HG02884 (cell line): ENCODE data around the gene PCCA.
"Not testable (repeated sequence)": the region's sequence is repeated elsewhere in the genome, so short reads cannot be mapped to it uniquely, and the experiment has no call there.

ENCODE experiments used
- ATAC-seq: cut with Tn5 transposase; IDR thresholded peaks from one replicate; pipeline ENCODE4 v1.9.1; 2021; ENCODE audit warnings: mild to moderate bottlenecking, moderate library complexity; ENCODE audit not compliant: unreplicated experiment

The PCCA gene

DNA sequence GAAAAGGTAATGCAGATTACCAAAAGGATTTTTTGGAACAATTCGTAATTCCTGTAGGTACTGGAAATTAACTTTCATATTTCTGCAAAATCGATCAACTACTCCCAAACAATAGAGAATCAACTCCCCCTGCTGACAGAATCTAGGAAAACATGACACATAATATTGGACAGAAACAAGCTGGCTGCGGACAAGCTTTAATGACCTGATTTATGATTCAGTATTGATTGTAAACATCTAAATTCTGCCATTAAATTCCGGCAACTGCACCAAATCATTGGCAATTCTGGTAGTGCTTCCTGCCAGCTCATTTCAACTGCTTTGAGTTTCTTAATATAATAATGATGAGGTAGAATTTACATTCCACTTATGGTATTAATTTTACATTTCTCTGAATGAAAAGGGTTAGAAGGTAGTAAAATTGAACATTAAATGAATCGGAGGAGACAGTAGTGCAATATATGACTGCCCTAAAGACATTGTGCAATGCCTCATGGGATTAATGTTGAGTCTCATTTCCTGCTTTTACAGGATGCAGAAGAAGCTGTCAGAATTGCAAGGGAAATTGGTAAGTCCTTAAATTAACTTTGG lies 146.5 kb downstream of the PCCA start:
- no peak for ATAC-seq

DNA sequence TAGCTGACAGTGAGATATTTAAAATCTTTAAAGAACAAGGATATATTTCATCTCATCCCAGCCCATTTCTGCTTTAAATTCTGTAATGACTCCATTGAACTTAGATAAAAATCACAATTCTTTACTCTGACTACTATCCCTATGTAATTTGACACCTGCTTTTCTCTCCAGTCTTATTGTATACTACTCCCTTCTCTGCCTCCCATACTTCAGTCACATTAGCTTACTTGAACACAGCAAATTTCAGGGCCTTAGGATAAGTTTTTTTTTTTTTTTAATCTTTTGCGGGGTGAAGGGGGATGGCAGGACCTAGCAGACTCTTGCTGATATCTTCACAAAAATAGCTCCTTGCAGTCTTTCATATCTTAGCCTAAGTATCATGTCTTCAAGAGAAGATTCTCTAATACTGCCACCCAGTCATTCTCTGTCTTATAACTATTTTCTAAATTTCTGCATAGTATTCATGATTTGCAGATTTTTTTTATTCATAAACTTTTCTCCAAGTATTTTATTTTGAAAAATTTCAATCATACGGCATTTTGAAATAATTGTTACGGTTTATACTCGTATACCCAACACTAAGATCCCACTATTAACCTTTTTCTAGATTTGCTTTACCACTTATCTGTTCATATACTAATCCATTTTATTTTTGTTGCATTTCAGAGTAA lies 151.4 kb downstream of the PCCA start:
- no peak for ATAC-seq

DNA sequence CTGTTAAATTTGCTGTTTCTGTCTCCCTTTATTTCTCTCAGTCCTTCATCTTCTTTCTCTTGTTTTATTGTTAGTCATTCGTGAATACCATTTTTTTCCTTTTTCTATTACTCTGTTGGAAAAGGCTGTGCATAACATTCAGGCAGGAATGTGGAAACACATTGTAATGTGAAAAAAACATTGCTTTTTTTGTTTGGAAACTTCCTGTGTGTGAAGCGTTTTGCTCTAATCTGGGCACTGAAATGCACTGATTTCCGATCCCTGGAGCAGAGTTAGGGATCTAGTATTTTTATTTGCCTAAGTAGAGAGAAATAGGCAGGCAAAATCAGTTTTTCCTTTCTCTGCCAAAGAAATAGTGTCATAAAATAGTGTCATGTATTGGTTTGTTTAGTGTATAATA lies 155.5 kb downstream of the PCCA start:
- ATAC-seq = no peak

DNA sequence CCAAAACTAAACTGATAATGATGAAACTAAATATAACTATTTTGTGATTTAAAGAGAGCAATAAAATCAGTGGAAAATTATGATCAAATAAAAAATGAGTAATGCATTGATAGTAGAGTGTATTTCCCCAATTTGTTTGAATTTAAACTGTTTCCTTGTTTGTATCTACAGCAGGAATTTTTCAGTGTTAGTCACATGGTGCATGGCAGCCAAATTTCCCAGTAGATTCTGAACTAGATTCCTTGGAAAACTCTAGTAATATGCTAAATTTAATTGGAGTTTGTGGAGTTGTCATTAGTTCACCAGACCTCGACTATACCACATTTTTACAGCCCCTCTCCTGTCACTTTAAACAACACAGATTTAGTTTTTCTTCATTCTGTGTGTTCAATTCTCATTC lies 156.2 kb downstream of the PCCA start:
- no peak for ATAC-seq

DNA sequence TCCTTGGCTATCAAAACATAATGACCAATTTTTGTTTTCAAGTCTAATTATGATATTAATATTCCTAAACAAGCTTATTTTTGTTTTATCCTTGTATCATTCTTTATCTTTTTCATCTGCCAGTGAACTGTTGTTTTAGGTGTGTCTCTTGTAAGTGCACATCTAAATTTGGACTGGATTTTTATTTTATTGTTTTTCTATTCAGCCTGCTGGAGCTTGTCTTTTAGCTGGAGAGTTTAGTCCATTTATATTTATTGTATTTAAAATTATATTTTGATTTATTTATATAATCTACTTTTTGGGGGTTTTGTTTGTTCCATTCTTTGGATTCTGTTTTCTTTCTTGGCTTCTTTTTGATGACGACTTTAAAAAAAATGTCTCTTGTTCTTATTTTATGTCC lies 159.0 kb downstream of the PCCA start:
- no peak for ATAC-seq

DNA sequence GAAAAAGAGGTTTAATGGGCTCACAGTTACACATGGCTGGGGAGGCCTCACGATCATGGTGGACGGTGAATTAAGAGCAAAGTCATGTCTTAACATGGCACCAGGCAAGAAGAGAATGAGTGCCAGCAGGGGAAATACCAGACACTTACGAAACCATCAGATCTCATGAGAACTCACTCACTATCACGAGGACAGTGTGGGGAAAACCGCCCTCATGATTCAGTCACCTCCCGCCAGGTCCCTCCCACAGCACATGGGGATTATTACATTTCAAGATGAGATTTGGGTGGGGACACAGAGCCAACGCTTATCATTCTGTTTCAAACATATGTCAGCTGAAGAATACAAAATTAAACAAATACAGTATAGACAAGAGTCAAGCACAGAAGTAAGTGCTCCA lies 165.1 kb downstream of the PCCA start:
- no peak for ATAC-seq

DNA sequence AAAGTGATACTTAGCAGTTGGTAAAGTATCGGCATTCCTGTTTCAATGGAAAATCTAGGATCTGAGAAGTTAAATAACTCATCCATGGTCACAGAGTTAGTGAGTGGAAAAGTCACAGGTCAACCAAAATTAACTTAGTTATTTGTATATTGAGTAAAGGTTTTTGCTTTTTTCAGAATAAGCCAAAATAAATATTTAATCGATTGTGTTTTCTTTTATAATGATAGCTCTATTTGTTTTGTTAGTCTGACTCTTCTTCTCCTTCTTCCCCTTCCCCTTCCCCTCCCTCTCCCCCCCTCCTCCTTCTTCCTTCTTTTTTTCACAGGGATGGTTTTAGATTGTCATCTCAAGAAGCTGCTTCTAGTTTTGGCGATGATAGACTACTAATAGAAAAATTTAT lies 173.5 kb downstream of the PCCA start:
- no peak for ATAC-seq

DNA sequence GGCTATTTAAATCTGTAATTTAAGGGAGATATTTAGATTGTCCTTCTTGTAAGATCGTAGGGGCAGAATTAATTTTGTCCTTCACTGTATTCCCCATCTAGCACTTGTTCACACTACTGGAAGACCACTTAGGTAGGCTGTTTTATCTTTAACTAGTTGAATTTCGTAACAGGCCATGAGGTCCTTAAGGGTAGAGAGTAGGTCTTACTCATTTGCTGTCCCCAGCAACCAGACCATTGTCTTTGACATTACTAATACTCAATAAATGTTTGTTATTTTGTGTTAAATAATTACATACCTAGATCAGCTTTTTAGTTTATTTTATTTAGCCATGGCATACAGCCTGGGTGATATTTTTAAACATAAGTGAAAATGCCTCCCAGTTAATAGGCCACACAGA lies 177.1 kb downstream of the PCCA start:
- ATAC-seq = no peak

DNA sequence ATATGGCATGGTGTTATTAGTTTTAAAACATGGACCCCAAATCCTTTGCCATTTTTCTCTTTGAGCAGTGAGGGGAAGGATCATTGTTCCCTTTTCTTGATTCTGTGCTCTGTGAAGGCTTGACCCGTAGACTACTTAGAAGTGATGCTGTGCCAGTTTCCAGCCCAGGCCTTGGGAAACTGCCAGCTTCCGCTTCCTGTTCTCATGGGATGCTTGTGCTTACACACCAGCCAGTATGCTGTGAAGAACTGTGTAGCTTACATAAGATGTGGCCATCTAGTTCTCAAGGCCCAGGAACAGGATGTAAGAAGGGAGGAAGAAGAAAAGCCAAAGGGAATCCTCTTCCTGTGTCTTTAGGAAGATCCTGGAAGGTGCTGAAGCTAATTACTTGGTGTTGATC lies 180.9 kb downstream of the PCCA start:
- no peak for ATAC-seq

DNA sequence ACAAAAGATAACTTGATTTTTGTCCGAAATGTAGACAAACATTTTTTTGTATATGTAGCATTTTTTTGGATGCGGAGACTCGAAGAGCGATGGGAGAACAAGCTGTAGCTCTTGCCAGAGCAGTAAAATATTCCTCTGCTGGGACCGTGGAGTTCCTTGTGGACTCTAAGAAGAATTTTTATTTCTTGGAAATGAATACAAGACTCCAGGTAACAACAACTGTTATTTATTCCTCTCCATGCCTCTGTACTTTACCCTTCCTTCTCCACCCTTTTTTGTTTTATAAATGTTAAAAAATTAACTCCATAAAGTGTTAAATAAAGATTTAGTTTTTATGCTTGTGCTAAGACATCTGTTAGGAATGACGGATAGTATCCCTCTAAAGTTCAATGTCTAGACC lies 184.2 kb downstream of the PCCA start:
- no peak for ATAC-seq

DNA sequence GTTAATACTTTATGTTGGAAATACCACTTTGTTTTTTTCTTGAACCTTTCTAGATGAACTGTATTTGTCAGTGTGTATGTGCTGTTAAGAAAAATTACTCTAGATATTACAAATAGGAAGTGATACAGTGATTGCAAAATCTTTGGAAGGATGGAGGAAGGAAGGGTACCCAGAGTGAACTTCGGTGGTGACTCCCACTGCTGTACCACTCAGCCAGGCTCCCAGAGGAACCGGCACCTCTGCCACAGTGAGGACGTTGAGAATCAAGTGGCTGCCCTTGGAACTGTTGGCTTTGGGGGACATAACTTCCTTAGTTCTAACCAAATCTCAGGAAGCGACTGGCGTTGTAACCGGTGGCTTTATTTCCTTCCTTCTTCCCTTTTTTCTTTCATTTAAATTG lies 184.7 kb downstream of the PCCA start:
- no peak for ATAC-seq

DNA sequence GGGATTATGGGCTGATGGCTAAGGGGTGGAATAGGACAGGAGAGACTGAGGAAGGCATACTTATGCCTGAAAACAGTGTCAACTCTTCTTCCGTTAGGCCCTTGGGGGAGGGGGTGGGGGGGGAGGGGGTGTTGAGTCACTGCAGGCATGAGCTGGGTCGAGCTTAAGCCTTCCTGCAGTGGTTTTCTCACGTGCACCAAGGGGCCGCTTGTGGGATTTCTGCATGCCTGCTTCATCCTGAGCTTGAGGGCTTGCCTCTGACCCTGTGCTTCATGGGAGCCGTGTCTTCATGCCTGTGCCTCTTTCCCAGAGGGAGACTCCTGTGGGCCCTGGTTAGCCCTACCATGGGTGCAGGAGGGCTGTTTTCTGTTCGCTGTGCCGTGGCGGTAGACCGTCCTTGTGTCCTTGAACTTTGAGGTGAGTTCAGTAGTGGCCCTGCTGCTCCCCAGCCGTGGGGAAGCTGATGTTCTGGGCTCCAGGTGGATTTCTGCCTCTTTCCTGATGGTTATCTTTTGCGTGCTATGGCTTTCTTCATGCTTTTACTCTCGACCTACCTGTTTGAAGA lies 186.1 kb downstream of the PCCA start:
- no peak for ATAC-seq

DNA sequence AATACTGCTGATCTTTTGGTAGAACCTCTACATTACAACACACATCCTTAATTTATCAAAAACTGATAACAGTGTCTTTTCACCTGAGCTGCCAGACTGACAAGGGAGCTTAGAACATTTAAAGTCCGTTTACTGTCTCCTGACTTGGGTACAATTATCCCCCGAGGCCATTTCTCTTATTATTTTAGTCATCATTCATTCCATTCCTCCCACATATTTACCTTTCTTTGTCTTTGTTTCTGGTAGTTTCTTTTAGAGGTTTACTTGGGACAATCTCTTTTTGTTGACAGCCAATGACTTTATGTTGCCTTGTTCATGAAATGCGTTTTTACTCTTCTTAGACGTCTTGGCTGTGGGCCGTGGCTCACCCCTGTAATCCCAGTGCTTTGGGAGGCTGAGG lies 186.9 kb downstream of the PCCA start:
- ATAC-seq = no peak

DNA sequence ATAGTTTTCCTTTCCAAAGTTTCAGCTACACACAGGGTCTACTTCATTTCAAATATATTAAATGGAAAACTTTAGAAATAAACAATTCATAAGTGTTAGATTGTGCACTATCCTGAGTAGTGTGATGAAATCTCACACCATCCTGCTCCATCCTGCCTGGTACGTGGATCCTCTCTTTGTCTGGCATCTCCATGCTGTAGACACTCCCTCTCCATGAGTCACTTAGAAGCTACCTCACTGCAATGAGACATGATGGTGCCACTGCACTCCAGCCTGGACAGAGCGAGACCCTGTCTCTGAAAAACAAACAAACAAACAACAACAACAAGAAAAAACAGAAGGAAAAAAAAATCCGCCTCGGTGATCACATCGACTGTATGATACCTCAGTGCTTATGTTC lies 191.8 kb downstream of the PCCA start:
- ATAC-seq = no peak

DNA sequence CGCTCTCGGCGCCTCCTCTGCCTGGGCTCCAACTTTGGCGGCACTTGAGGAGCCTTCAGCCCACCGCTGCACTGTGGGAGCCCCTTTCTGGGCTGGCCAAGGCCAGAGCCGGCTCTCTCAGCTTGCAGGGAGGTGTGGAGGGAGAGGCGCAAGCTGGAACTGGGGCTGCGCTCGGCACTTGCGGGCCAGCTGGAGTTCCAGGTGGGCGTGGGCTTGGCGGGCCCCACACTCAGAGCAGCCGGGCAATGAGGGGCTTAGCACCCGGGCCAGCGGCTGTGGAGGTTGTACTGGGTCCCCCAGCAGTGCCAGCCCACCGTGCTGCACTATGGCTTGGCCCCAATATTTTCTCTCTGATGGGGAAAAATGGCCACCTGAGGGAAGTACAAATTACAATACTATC lies 193.4 kb downstream of the PCCA start:
- not testable (repeated sequence) for ATAC-seq

DNA sequence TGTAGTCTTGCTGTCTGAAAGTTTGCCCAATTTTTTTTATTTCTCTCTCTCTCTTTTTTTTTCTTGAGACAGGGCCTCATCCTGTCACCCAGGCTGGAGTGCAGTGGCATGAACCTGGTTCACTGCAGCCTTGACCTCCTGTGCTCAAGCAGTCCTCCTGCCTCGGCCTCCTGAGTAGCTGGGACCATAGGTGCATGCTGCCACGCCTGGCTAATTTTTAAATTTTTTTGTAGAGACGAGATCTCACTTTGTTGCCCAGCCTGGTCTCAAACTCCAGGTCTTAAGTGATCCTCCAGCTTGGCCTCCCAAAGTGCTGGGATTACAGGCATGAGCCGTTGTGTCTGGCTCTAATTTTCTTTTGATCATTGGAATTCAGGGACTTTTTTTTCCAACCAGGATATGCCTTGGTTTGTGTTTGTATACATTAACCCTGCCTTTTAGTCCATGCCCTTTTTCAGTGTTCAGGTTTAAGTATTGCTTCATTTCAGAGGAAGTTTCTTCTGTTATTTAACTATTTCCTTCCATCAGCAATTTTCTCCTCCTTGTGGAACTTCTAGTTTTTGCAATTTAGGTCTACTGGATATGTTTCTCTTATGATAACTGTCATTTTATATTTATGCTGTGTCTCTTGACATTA lies 201.4 kb downstream of the PCCA start:
- no peak for ATAC-seq

DNA sequence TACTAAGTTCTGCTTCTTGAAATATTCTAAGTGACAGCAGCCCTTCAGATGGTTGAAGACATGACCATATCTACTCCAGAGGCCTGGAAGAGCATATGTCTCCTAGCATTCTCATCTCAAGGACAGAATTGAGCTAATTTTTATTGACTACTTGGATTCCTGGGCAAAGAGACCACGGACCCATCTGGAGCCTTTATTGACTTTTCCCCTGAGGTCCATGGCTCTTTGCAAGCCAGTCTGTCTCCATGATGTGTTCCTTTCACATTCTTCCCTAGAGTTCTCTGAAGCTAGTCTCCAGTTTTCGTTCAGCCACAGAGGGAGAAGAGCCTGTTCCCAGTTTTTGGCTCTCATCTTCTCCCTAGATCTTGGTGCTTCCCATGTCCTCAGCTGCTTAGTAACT lies 202.7 kb downstream of the PCCA start:
- ATAC-seq = no peak

DNA sequence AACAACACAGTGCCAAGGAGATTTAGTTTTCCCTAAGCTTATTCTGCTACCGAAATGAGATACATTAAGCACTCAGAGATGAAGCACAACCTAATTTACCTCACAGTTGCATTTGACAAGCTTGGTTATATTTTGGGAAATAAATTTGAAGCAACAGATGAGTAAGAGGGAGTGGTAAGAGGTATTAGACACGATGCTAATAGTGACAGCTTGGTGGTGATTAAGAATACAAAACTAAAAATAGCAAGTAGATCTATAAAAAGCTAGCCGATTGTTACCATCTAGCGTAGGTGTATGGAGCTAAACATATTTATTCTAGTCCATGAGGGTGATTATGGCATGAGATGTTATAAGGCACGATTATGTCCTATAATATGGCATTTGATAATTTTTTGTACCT lies 208.5 kb downstream of the PCCA start:
- ATAC-seq = no peak

DNA sequence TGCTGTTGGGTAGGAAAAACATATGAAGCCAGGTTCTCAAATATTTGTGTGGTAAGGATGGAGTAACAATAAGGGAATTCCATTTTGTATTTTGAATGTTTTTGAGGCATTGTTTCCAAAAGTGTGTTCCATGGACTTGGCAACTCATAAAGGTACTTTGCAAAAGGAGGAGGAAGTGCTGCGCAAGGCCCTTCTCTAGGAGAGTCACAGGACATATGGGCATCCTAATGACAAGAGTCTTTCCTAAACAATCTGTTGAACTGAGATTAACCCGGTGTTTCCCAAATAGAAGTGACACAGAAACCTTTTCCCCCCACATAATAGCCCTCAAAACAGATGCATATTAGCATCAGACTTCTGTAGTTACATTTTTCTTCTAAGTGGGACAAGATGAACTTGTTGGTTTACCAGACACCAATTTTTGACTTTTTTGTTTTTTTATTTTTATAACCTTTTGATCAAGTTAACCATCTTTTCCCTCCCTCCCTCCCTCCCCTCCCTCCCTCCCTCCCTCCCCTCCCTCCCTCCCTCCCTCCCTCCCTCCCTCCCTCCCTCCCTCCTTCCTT lies 209.3 kb downstream of the PCCA start:
- no peak for ATAC-seq

DNA sequence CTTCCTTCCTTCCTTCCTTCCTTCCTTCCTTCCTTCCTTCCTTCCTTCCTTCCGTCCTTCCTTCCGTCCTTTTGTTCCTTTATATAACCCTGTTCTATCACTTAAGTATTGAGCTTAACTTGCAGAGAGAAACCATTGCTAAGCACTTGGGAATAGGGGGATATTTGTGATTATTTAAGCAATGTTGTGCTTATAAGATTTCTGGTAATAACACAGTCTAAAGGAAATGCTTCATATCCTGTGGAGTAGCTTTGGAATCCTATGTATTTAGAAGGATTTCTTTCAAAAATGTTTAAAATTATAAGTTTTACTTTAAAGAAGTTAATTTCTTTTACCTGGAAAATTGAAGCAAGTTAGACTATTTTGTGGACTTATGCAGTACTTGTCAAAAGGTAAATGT lies 209.8 kb downstream of the PCCA start:
- no peak for ATAC-seq

DNA sequence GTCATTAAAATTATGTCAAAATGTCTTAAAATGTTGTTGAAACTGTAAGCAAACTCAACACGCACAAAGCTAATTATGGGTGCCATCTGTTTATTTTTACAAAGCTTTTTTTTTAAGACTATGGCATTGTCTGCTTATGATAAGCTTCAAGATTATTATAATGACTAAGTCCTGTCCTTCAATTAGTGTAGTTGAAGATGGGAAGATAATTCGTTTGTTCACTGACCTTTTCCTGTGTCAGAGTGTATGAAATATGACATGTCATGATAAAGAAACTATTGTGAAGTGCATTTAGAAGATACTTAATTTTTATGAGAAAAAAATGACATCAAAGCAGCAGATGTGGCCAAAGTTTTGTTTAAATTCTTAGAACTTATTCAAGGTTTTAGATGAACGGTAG lies 211.3 kb downstream of the PCCA start:
- no peak for ATAC-seq

DNA sequence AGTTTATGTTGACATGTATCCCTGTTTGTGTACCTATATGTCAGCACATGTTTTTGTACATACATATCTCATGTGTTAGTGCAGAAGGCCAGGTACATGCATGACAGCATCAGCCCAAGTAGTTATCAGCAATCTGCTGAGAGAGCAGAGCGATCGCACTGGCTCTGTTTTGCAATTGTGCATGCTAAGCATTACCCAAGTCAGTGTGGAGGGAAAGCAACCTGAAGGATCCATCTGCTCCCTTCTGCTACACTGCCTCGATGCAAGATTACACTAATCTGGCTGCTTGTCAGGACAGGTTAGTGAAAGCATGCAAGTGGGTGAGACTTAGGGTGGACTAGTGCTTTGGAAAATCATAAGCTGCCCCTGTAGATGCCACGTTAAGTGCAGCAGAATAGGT lies 211.8 kb downstream of the PCCA start:
- ATAC-seq = no peak
